Osteocyte (in vitro differentiated cells): Measurements from ENCODE around the gene OPCML. TPM values are rescaled to one million over a fixed set of nuclear protein-coding genes. Genes with fewer than 3 reads are reported as not detected.

Experiments used
- DNase-seq: peaks from one replicate; pipeline ENCODE4 v3.0.0; 2021; ENCODE audit warnings: mixed read lengths; ENCODE audit not compliant: unreplicated experiment; ENCODE audit errors: extremely low spot score
- H3K27ac Mint-ChIP-seq: one replicate; pipeline ENCODE4 v1.8.0; 2021; ENCODE audit warnings: mild to moderate bottlenecking, mixed read lengths; ENCODE audit not compliant: unreplicated experiment
- H3K27me3 Mint-ChIP-seq: one replicate; pipeline ENCODE4 v1.8.0; 2021; ENCODE audit warnings: mixed read lengths; ENCODE audit not compliant: unreplicated experiment
- H3K36me3 Mint-ChIP-seq: one replicate; pipeline ENCODE4 v1.8.0; 2021; ENCODE audit warnings: mixed read lengths; ENCODE audit not compliant: unreplicated experiment
- H3K4me1 Mint-ChIP-seq: one replicate; pipeline ENCODE4 v1.8.0; 2021; ENCODE audit warnings: mixed read lengths; ENCODE audit not compliant: unreplicated experiment
- H3K4me3 Mint-ChIP-seq: one replicate; pipeline ENCODE4 v1.8.0; 2021; ENCODE audit warnings: mild to moderate bottlenecking, moderate library complexity, mixed read lengths; ENCODE audit not compliant: unreplicated experiment
- H3K9me3 Mint-ChIP-seq: one replicate; pipeline ENCODE4 v1.8.0; 2021; ENCODE audit warnings: mixed read lengths; ENCODE audit not compliant: unreplicated experiment
- total RNA-seq: library from RNA; stranded (reverse); gene quantifications from 2 replicates; pipeline ENCODE4 v1.2.1, GENCODE V29; 2021
- TF ChIP-seq, protein P1 (sequence below): fragments of 200-600 bp; sonication (generic); IDR thresholded peaks from 2 replicates; pipeline ENCODE4 v1.5.0; 2021; ENCODE audit warnings: antibody characterized with exemption, mild to moderate bottlenecking, moderate library complexity

Gene OPCML
- total RNA-seq, 1 donor from 2014 or later = 0.11 TPM

DNA sequence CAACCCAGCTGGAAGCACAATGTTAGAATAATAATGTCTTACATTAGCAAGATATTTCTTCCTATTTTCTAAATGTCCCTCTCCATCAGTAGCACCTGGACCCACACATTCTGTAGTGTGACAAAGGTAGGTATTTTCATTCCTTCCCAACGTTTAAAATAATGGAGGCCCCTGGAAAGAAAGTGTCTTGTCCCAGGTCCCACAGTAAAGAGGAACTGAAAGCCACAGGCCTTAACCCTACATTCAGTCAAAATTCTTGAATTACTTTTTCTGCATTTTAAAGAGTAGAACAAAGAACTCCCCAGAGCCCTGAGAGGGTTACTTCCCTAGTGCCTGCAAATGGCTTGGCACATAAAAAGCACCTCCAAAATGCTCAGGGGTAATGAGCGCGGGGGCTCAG lies 26.3 kb downstream of the OPCML start:
- Mint-ChIP-seq H3K36me3 (no peaks in the 10 kb centered on the region), H3K4me3 (no peak overlapping the region), H3K9me3 (no peaks in the 10 kb centered on the region), H3K27ac (no peak overlapping the region), H3K27me3 (no peaks in the 10 kb centered on the region), H3K4me1 (no peaks in the 10 kb centered on the region)
- TF ChIP-seq, protein P1, sequence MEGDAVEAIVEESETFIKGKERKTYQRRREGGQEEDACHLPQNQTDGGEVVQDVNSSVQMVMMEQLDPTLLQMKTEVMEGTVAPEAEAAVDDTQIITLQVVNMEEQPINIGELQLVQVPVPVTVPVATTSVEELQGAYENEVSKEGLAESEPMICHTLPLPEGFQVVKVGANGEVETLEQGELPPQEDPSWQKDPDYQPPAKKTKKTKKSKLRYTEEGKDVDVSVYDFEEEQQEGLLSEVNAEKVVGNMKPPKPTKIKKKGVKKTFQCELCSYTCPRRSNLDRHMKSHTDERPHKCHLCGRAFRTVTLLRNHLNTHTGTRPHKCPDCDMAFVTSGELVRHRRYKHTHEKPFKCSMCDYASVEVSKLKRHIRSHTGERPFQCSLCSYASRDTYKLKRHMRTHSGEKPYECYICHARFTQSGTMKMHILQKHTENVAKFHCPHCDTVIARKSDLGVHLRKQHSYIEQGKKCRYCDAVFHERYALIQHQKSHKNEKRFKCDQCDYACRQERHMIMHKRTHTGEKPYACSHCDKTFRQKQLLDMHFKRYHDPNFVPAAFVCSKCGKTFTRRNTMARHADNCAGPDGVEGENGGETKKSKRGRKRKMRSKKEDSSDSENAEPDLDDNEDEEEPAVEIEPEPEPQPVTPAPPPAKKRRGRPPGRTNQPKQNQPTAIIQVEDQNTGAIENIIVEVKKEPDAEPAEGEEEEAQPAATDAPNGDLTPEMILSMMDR = no peak
- DNase-seq = no peak

DNA sequence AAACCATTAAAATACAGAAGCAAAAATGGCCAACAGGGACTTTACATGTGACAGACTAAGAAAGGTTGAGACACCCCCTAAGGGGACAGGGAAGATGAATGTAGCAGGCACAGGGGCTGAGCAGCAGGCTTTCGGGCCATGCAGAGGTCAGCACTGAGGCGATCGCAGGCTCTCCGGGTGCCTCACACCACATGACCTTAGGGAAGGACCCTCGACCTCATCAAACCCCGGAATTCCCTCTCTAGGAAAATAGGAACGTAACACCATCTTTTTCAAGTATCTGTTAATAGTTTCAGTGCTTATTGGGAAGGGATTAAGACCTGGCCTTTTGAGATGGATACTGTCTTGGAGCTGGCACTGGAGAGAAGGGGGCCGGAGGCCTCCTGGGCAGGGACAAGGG lies 27.4 kb downstream of the OPCML start:
- Mint-ChIP-seq H3K9me3 (no peaks in the 10 kb centered on the region), H3K27me3 (no peaks in the 10 kb centered on the region), H3K27ac (no peak overlapping the region), H3K36me3 (no peaks in the 10 kb centered on the region), H3K4me1 (no peaks in the 10 kb centered on the region), H3K4me3 (no peak overlapping the region)
- TF ChIP-seq, protein P1 = no peak
- no peak for DNase-seq

DNA sequence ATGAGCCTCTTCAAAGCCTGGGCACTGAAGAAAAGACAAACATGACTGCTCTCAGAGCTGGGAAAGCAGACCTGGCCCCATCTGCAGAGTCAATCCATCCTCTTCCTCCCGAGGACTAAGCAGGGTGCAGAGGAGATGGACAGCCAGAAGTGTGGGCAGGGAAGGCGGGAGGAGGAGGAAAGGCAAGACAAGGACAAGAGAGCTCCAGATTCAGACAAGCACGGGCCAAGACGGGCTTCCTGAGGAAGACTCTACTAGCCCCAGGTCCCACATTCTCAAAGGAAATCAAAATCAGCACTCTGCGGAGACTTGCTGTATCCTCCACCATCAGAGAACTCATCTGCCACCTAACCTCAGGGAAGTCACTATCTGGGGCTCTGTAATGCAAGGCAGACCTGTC lies 28.5 kb downstream of the OPCML start:
- H3K27me3 Mint-ChIP-seq = no peaks in the 10 kb centered on the region
- H3K4me1 Mint-ChIP-seq = no peaks in the 10 kb centered on the region
- no peaks in the 10 kb centered on the region for H3K9me3 Mint-ChIP-seq
- H3K27ac Mint-ChIP-seq = no peak overlapping the region
- no peak overlapping the region for H3K4me3 Mint-ChIP-seq
- TF ChIP-seq, protein P1 = no peak
- no peak for DNase-seq
- no peaks in the 10 kb centered on the region for H3K36me3 Mint-ChIP-seq

DNA sequence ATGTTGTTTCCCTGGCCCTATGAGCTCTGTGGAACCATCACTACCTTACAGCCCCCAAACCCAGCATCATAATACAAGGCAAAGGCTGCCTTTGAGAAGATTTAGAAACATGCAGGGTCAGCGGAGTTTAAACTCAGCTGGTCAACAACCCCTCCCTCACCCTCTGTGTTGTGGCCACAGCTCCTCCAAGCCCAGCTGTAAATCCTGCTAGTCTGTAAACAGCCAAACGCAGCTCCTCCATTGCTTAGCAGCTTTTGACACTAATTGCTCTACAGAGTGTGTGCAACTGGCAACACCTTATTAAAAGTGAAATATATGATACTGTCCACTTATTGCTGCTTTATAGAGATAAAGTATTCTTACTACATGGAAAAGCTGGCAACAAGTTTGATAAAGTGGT lies 29.1 kb downstream of the OPCML start:
- no peak for DNase-seq

DNA sequence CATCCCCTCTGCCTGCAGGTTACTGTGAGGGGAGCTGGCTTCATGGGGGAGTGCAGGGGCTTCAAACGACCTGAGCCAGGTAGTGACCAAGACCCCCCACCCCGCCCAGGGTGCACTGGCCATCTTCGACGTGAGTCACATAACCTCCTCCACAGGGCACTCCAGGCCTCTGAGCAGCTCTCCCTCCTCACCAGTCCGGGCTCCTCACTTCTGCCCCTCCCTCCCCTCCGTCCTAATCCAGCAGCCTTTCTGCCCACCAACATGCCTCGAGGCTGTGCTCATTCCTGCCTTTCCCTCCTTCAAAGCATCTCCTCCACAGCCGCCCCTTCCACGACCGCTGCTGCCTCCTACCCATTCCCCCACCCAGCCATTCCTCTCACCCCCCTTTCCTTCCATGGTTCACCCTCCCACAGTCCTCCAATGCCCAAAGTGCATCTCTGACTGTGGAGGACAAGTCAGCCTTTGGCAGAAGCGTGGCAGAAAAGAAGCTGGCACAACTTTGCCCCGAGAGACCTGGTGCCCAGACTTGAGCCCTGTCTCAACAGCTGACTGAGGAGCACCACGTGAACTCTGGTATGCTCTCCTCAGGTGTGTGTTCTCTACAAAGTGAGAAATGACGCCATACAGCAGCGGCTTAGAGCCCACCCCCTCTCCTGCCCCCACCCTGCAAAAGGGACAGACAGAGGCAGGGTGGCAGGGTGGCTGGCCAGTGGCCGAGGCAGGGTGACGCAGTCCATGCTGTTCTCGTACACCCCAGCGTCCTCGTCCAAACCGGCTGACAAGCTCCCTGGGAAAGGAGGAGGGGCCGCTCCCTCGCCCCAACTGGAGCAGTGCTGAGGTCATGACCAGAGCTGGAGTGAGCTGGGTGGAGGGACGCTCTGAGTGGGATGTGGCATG lies 30.4 kb downstream of the OPCML start:
- DNase-seq = peak; percentile 80
- Mint-ChIP-seq H3K27ac (no peak overlapping the region), H3K27me3 (no peaks in the 10 kb centered on the region), H3K4me1 (no peaks in the 10 kb centered on the region), H3K36me3 (no peaks in the 10 kb centered on the region), H3K4me3 (no peak overlapping the region), H3K9me3 (no peaks in the 10 kb centered on the region)
- TF ChIP-seq, protein P1 = no peak

More for the DNA sequence above, 29.1 kb downstream of the OPCML start:
- no peaks in the 10 kb centered on the region for H3K36me3 Mint-ChIP-seq
- no peaks in the 10 kb centered on the region for H3K27me3 Mint-ChIP-seq
- H3K9me3 Mint-ChIP-seq = no peaks in the 10 kb centered on the region
- TF ChIP-seq, protein P1 = no peak
- no peaks in the 10 kb centered on the region for H3K4me1 Mint-ChIP-seq
- H3K4me3 Mint-ChIP-seq = no peak overlapping the region
- H3K27ac Mint-ChIP-seq = no peak overlapping the region
